ENCODE measurements around the gene ECI1. TPM values are rescaled to one million over a fixed set of nuclear protein-coding genes. Genes with fewer than 3 reads are reported as not detected.
A peak's percentile ranks its signal among the peaks of the same experiment; 100 is the strongest.

ECI1 gene
- total and polyA plus RNA-seq, 2 of the 13 experiments (the other 11 are each of a cell fraction or from before 2014, with no cell fraction given): 82.0 to 102 TPM

GRCh38 chr16:2226245-2226793, 25.1 kb downstream of the ECI1 start (continued):
- no peak for TF ChIP-seq ZNF646 (CRISPR knock-in tag; IDR thresholded peaks at IDR 0.05)
- TF ChIP-seq POLR2A (IDR thresholded peaks at IDR 0.05; ENCODE audit: insufficient read depth in 1 of 2, low read depth in 2 of 2, low read length in 2 of 2): peak in 1 of 2 experiments; percentile 58; a peak in 2 of 4 replicates
- TF ChIP-seq REL (CRISPR knock-in tag; conservative IDR thresholded peaks at IDR 0.05): no peak
- no peak; the same call in 1 of the 2 replicates for TF ChIP-seq RBAK (CRISPR knock-in tag; IDR thresholded peaks at IDR 0.05)
- TF ChIP-seq, protein P1, sequence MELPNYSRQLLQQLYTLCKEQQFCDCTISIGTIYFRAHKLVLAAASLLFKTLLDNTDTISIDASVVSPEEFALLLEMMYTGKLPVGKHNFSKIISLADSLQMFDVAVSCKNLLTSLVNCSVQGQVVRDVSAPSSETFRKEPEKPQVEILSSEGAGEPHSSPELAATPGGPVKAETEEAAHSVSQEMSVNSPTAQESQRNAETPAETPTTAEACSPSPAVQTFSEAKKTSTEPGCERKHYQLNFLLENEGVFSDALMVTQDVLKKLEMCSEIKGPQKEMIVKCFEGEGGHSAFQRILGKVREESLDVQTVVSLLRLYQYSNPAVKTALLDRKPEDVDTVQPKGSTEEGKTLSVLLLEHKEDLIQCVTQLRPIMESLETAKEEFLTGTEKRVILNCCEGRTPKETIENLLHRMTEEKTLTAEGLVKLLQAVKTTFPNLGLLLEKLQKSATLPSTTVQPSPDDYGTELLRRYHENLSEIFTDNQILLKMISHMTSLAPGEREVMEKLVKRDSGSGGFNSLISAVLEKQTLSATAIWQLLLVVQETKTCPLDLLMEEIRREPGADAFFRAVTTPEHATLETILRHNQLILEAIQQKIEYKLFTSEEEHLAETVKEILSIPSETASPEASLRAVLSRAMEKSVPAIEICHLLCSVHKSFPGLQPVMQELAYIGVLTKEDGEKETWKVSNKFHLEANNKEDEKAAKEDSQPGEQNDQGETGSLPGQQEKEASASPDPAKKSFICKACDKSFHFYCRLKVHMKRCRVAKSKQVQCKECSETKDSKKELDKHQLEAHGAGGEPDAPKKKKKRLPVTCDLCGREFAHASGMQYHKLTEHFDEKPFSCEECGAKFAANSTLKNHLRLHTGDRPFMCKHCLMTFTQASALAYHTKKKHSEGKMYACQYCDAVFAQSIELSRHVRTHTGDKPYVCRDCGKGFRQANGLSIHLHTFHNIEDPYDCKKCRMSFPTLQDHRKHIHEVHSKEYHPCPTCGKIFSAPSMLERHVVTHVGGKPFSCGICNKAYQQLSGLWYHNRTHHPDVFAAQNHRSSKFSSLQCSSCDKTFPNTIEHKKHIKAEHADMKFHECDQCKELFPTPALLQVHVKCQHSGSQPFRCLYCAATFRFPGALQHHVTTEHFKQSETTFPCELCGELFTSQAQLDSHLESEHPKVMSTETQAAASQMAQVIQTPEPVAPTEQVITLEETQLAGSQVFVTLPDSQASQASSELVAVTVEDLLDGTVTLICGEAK (IDR thresholded peaks at IDR 0.05): no peak
- TF ChIP-seq, protein P1 (CRISPR knock-in tag; IDR thresholded peaks at IDR 0.05): 0 out of 2 replicates have a peak, but pooled peaks have one; percentile 23
- TF ChIP-seq ZC3H13 (CRISPR knock-in tag; IDR thresholded peaks at IDR 0.05): no peak
- TF ChIP-seq ZNF207 (IDR thresholded peaks at IDR 0.05; ENCODE audit: borderline replicate concordance): no peak
- peak; percentile 87 for TF ChIP-seq AKAP8 (CRISPR knock-in tag; IDR thresholded peaks at IDR 0.05)
- no peak for TF ChIP-seq DZIP1 (CRISPR knock-in tag; IDR thresholded peaks at IDR 0.05)
- no peak; the same call in 1 of the 2 replicates for TF ChIP-seq RCOR2 (CRISPR knock-in tag; IDR thresholded peaks at IDR 0.05)
- no peak for TF ChIP-seq ZNF713 (CRISPR knock-in tag; IDR thresholded peaks at IDR 0.05)

Data from HepG2 (cell line).